Fibroblast of lung (primary cell): ENCODE measurements around the gene FAM111A. TPM values are rescaled to one million over a fixed set of nuclear protein-coding genes. Genes with fewer than 3 reads are reported as not detected.
A peak's percentile ranks its signal among the peaks of the same experiment; 100 is the strongest.
"Not testable (repeated sequence)": the region's sequence is repeated elsewhere in the genome, so short reads cannot be mapped to it uniquely, and the experiment has no call there.

Experiments
- DNase-seq, 2 donors: peaks; one replicate each; pipeline versions ENCODE4 v3.0.0 to v3.0.0-alpha.2; 2010; ENCODE audit warnings: low read depth in 2 of 2
- H2AFZ ChIP-seq: 2 replicates; pipeline ENCODE4 v1.5.1; 2012; ENCODE audit warnings: low read length, control low read depth, inconsistent platforms
- H3K27ac ChIP-seq: 2 replicates; pipeline ENCODE4 v1.5.1; 2011; ENCODE audit warnings: low read length, control low read depth; ENCODE audit not compliant: insufficient read depth
- H3K27me3 ChIP-seq: 2 replicates; pipeline ENCODE4 v1.5.1; 2011; ENCODE audit warnings: mild to moderate bottlenecking, low read length; ENCODE audit not compliant: control insufficient read depth, insufficient read depth
- H3K36me3 ChIP-seq: 2 replicates; pipeline ENCODE4 v1.5.1; 2011; ENCODE audit warnings: low read length; ENCODE audit not compliant: control insufficient read depth, insufficient read depth
- H3K4me1 ChIP-seq: 2 replicates; pipeline ENCODE4 v1.5.1; 2011; ENCODE audit warnings: low read length; ENCODE audit not compliant: control insufficient read depth, insufficient read depth; ENCODE audit errors: extremely low read depth
- H3K4me2 ChIP-seq: 2 replicates; pipeline ENCODE4 v1.5.1; 2011; ENCODE audit warnings: low read length, control low read depth; ENCODE audit not compliant: insufficient read depth; ENCODE audit errors: extremely low read depth
- H3K4me3 ChIP-seq, 4 experiments: fragments of 200-600 bp in 1 of 4; sonication (generic) in 1 of 4; replicated peaks in 1 of 4; 2 replicates each; pipeline ENCODE4 v1.5.1; 2011 to 2016; ENCODE audit warnings: low read length in 4 of 4, low read depth in 3 of 4, mild to moderate bottlenecking in 3 of 4, control low read depth in 2 of 4, inconsistent platforms in 1 of 4, mixed read lengths in 1 of 4; ENCODE audit not compliant: insufficient read depth in 1 of 4; ENCODE audit errors: control extremely low read depth in 1 of 4
- H3K79me2 ChIP-seq: 2 replicates; pipeline ENCODE4 v1.5.1; 2012; ENCODE audit warnings: mild to moderate bottlenecking, low read length, inconsistent platforms; ENCODE audit not compliant: control insufficient read depth, insufficient read depth
- H3K9ac ChIP-seq: 2 replicates; pipeline ENCODE4 v1.5.1; 2011; ENCODE audit warnings: mild to moderate bottlenecking, low read length, control low read depth; ENCODE audit not compliant: insufficient read depth
- H3K9me3 ChIP-seq: 2 replicates; pipeline ENCODE4 v1.5.1; 2012; ENCODE audit warnings: low read depth, low read length; ENCODE audit not compliant: control insufficient read depth, insufficient read depth
- H4K20me1 ChIP-seq: 2 replicates; pipeline ENCODE4 v1.5.1; 2011; ENCODE audit warnings: low read length; ENCODE audit not compliant: control insufficient read depth, insufficient read depth; ENCODE audit errors: extremely low read depth
- EZH2 ChIP-seq: IDR thresholded peaks from 2 replicates; pipeline ENCODE4 v1.5.1; 2012; ENCODE audit warnings: low read length, control low read depth, mild to moderate bottlenecking; ENCODE audit errors: missing control alignments
- polyA plus RNA-seq, 2 donors: library from polyadenylated mRNA; depleted of rRNA in 1 of 2; stranded (reverse) in 1 of 2; unstranded in 1 of 2; fragments of >200 nt; gene quantifications; 2 replicates each; pipeline ENCODE4 v1.2.1, GENCODE V29; 2011 to 2012; ENCODE audit warnings: missing spikeins in 1 of 2
- total RNA-seq: library from RNA; depleted of rRNA; stranded (reverse); fragments of >200 nt; gene quantifications from 2 replicates; pipeline ENCODE4 v1.2.1, GENCODE V29; 2014
- TF ChIP-seq, protein P1 (sequence below), 2 donors: IDR thresholded peaks in 1 of 2; conservative IDR thresholded peaks in 1 of 2; 1 replicate in 1 of 2; 2 replicates in 1 of 2; pipeline ENCODE4 v1.5.1; 2011 to 2012; ENCODE audit warnings: low read length in 2 of 2, control low read depth in 1 of 2, inconsistent platforms in 1 of 2, low read depth in 1 of 2, mild to moderate bottlenecking in 1 of 2

Gene FAM111A
- total and polyA plus RNA-seq, 2 donors (not counting 1 experiment from before 2014, with no cell fraction given), result 27.1 to 42.3 TPM

DNA sequence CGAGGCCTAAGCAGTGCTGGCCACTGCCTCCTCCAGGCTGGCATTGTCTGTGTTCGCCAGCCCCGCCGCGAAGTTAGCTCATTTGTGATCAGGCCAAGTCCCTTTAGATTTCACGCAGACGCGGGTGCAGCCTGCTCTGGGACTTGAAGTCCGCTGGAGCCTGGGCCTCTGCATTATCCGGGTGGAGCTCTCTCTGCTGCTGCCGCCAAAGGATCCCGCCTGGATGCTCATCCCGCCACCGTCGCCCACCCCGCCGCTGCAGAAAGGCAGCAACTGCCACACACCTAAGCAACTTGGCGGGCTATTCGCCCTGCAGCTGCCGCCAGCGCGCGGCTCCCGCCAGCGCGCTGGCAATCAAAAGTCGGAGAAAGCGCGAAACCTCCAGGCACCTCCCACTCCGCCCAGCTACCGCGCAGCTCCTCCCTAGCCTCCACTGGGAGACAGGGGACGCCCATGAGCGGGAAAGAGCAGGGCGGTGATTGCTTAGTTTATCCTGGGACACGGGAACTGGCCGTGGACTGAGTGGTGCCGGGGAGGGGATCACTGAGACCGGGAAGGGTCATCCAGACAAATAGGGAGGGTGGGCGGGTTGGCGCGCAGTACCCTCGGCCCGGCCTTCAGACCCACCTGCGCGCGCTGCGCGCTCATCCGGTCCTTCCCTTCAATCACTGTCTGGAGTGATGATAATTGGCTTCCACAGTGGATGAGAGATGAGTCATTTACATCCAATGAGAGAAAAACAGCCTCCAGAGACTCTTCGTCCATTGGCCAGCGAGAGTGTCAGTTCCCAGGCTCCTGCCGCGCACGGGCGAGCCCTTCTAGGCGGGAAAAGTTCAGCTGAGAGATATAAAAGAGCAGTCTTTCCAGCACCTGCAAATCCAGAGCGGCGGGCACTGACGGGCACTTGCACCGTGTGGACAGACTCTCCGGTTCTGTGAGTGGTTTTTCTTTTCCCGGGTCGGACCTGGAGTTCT lies 36.0 kb upstream of the FAM111A start, which contains the start of gene FAM111B:
FAM111B (plus strand) TSS at position 875 of the 974 bp plus-strand sequence. CDS start 2,389 bp downstream, outside the sequence.
- H3K4me2 ChIP-seq, result peak within 1 kb of the TSS; percentile 81
- no peaks in the 10 kb centered on the region for H4K20me1 ChIP-seq
- H3K4me3 ChIP-seq, result peak within 1 kb of the TSS; percentile 59 to 73 (median 68)
- H2AFZ ChIP-seq, result peak within 1 kb of the TSS; percentile 73
- peak; percentile 91 to 94 for DNase-seq
- peaks cover 3% of the 10 kb centered on the region for H3K4me1 ChIP-seq
- no peaks in the 10 kb centered on the region for H3K27me3 ChIP-seq
- no peaks in the 10 kb centered on the region for H3K36me3 ChIP-seq
- peak within 1 kb of the TSS; percentile 13 for H3K27ac ChIP-seq
- TF ChIP-seq, protein P1, sequence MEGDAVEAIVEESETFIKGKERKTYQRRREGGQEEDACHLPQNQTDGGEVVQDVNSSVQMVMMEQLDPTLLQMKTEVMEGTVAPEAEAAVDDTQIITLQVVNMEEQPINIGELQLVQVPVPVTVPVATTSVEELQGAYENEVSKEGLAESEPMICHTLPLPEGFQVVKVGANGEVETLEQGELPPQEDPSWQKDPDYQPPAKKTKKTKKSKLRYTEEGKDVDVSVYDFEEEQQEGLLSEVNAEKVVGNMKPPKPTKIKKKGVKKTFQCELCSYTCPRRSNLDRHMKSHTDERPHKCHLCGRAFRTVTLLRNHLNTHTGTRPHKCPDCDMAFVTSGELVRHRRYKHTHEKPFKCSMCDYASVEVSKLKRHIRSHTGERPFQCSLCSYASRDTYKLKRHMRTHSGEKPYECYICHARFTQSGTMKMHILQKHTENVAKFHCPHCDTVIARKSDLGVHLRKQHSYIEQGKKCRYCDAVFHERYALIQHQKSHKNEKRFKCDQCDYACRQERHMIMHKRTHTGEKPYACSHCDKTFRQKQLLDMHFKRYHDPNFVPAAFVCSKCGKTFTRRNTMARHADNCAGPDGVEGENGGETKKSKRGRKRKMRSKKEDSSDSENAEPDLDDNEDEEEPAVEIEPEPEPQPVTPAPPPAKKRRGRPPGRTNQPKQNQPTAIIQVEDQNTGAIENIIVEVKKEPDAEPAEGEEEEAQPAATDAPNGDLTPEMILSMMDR (conservative IDR thresholded peaks at IDR 0.05 in 1 of 2, IDR thresholded peaks at IDR 0.05 in 1 of 2; ENCODE audit: low read depth in 1 of 2, low read length in 2 of 2), result peak in 1 of 2 donors; percentile 21
- TF ChIP-seq EZH2, result no peak
- H3K9ac ChIP-seq, result peak within 1 kb of the TSS; percentile 41
- H3K9me3 ChIP-seq, result no peaks in the 10 kb centered on the region
- H3K79me2 ChIP-seq, result peaks cover 3% of the 10 kb centered on the region

DNA sequence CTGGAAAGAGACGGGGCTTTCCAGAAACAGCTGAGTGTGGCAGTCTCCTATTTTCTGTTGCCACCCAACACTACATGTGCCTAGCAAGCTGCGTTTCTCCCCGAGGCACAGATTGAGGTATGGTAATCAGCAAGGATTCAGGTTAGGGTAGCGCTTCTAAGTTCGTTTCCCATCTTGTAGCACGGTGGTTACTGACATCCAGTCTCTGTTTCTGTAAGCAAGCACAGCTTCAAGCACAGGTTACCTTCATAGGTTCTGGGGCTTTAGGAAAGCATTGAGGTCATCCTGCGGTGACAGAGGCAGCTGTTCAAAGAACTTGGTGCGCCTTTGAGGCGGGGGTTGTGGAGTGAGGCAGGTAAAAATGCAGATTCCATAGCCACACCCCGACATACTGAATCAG lies 34.9 kb upstream of the FAM111A start:
- not testable (repeated sequence) for DNase-seq, H3K27me3 ChIP-seq, H3K4me1 ChIP-seq, H3K9me3 ChIP-seq, H3K79me2 ChIP-seq, H4K20me1 ChIP-seq, H3K9ac ChIP-seq, H3K27ac ChIP-seq, H3K36me3 ChIP-seq
- Histone ChIP-seq H3K4me2 (peak overlapping the region; percentile 81), H3K4me3 (peak overlapping the region; percentile 59 to 73 (median 68)), H2AFZ (peak overlapping the region; percentile 71)

DNA sequence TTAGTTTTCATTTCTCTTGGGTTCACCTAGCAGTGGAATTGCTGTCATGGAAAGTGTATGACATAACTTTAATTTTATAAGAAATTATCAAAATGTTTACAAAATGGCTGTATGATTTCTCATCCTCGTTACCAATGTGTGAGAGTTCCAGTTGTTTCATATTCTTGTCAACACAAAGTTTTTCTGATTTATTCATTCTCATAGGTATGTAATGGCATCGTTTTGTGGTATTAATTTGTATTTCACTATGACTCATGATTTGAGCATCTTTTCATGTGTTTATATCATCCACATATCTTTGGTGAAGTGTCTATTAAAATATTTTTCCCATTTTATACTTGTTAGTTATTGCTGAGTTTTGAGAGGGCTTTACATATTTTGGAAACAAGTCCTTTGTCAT lies 30.2 kb upstream of the FAM111A start:
- DNase-seq, result peak; percentile 3 to 11
- H3K36me3 ChIP-seq, result no peaks in the 10 kb centered on the region
- no peak overlapping the region for H2AFZ ChIP-seq
- no peak overlapping the region for H3K27ac ChIP-seq
- H3K4me1 ChIP-seq, result peaks cover 3% of the 10 kb centered on the region
- no peak overlapping the region for H3K9ac ChIP-seq
- no peak overlapping the region for H3K4me3 ChIP-seq
- no peak for TF ChIP-seq EZH2
- TF ChIP-seq, protein P1 (conservative IDR thresholded peaks at IDR 0.05 in 1 of 2, IDR thresholded peaks at IDR 0.05 in 1 of 2; ENCODE audit: low read depth in 1 of 2, low read length in 2 of 2), result no peak
- H3K4me2 ChIP-seq, result peak overlapping the region; percentile 33
- no peaks in the 10 kb centered on the region for H3K27me3 ChIP-seq
- H3K9me3 ChIP-seq, result no peaks in the 10 kb centered on the region
- H4K20me1 ChIP-seq, result no peaks in the 10 kb centered on the region
- peaks cover 3% of the 10 kb centered on the region for H3K79me2 ChIP-seq
